KMS-11 (cell line): ENCODE data around the gene TRAPPC3L.

ENCODE experiments used
- H2AFZ ChIP-seq: fragments of 200-600 bp; sonication (generic); 2 replicates; pipeline ENCODE4 v1.6.1; 2016; ENCODE audit warnings: antibody characterized with exemption, mixed run types, low read depth
- H3K27ac ChIP-seq: fragments of 200-600 bp; sonication (generic); 2 replicates; pipeline ENCODE4 v1.6.1; 2016; ENCODE audit warnings: mild to moderate bottlenecking, mixed run types
- H3K27me3 ChIP-seq: fragments of 200-600 bp; sonication (generic); 2 replicates; pipeline ENCODE4 v1.6.1; 2017; ENCODE audit warnings: mild to moderate bottlenecking, low read depth, mixed run types, moderate library complexity; ENCODE audit not compliant: insufficient read depth
- H3K36me3 ChIP-seq: fragments of 200-600 bp; sonication (generic); 2 replicates; pipeline ENCODE4 v1.6.1; 2017; ENCODE audit warnings: mild to moderate bottlenecking, mixed run types; ENCODE audit not compliant: insufficient read depth
- H3K4me1 ChIP-seq: fragments of 200-600 bp; sonication (generic); 2 replicates; pipeline ENCODE4 v1.6.1; 2016; ENCODE audit warnings: mild to moderate bottlenecking, low read depth, mixed run types; ENCODE audit not compliant: poor library complexity, severe bottlenecking
- H3K4me2 ChIP-seq: fragments of 200-600 bp; sonication (generic); 2 replicates; pipeline ENCODE4 v1.7.0; 2016; ENCODE audit warnings: mild to moderate bottlenecking, mixed run types
- H3K4me3 ChIP-seq: fragments of 200-600 bp; sonication (generic); IDR thresholded peaks from 2 replicates; pipeline ENCODE4 v1.6.1; 2017; ENCODE audit warnings: low read depth, low read length, mixed read lengths; ENCODE audit not compliant: insufficient read depth
- H3K79me2 ChIP-seq: fragments of 200-600 bp; sonication (generic); 2 replicates; pipeline ENCODE4 v1.6.1; 2016; ENCODE audit warnings: low read depth, mixed run types; ENCODE audit not compliant: insufficient read depth
- H3K9ac ChIP-seq: fragments of 200-600 bp; sonication (generic); 2 replicates; pipeline ENCODE4 v1.6.1; 2016; ENCODE audit warnings: mild to moderate bottlenecking, mixed run types
- H4K20me1 ChIP-seq: fragments of 200-600 bp; sonication (generic); 2 replicates; pipeline ENCODE4 v1.6.1; 2016; ENCODE audit warnings: mild to moderate bottlenecking, mixed run types; ENCODE audit not compliant: insufficient read depth
- TF ChIP-seq, protein P1 (sequence below): fragments of 200-600 bp; sonication (generic); conservative IDR thresholded peaks from 2 replicates; pipeline ENCODE4 v1.6.1; 2017; ENCODE audit warnings: low read depth, mild to moderate bottlenecking, antibody characterized with exemption, low read length, moderate library complexity, mixed read lengths

The TRAPPC3L gene

DNA sequence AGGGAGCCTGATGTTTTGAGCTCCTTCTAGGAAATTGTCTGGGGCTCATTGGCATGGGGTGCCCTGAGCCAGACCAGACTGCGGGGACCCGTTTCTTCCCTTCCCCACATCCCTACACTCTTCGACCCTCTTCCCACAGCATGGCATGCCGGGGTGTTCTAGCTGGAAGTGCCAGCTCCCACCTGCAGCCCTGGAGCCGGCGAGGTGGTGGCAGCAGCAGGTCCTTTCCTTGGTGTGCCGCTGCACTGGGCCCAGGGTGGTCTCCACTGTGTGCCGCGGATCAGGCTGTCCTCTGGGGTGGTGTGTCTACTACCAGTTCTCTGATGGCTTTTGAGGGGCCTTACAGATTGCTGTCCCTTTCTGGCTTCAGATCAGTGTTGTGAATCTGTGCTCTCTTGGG, 18.3 kb upstream of the TRAPPC3L start:
- H3K4me3 ChIP-seq, result no peak overlapping the region
- H3K27me3 ChIP-seq, result no peaks in the 10 kb centered on the region
- H3K27ac ChIP-seq, result no peak overlapping the region
- no peaks in the 10 kb centered on the region for H3K79me2 ChIP-seq
- TF ChIP-seq, protein P1, sequence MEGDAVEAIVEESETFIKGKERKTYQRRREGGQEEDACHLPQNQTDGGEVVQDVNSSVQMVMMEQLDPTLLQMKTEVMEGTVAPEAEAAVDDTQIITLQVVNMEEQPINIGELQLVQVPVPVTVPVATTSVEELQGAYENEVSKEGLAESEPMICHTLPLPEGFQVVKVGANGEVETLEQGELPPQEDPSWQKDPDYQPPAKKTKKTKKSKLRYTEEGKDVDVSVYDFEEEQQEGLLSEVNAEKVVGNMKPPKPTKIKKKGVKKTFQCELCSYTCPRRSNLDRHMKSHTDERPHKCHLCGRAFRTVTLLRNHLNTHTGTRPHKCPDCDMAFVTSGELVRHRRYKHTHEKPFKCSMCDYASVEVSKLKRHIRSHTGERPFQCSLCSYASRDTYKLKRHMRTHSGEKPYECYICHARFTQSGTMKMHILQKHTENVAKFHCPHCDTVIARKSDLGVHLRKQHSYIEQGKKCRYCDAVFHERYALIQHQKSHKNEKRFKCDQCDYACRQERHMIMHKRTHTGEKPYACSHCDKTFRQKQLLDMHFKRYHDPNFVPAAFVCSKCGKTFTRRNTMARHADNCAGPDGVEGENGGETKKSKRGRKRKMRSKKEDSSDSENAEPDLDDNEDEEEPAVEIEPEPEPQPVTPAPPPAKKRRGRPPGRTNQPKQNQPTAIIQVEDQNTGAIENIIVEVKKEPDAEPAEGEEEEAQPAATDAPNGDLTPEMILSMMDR, result no peak
- no peak overlapping the region for H2AFZ ChIP-seq
- H3K4me2 ChIP-seq, result no peak overlapping the region
- H3K9ac ChIP-seq, result no peak overlapping the region
- no peaks in the 10 kb centered on the region for H3K36me3 ChIP-seq
- H4K20me1 ChIP-seq, result no peaks in the 10 kb centered on the region
- H3K4me1 ChIP-seq, result no peaks in the 10 kb centered on the region

DNA sequence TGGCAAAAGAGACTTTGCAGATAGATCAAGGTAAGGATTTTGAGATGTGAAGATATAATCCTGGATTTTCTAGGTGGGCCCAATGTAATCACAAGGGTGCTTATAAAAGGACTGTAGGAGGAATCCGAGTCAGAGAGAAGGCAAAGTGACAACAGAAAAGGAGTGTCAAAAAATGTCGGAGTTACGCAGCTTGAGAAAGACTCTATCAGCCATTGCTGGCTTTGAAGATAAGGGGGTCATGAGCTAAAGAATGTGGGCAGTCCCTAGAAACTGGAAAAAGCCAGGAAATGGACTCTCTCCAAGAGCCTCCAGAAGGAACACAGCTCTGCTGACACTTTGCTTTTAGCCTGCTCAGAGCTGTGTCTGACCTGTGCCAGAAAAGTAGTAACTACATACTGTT, 17.1 kb upstream of the TRAPPC3L start:
- Histone ChIP-seq H3K79me2 (no peaks in the 10 kb centered on the region), H3K4me2 (no peak overlapping the region), H4K20me1 (no peaks in the 10 kb centered on the region), H2AFZ (no peak overlapping the region), H3K36me3 (no peaks in the 10 kb centered on the region), H3K27me3 (no peaks in the 10 kb centered on the region), H3K4me1 (no peaks in the 10 kb centered on the region), H3K9ac (no peak overlapping the region), H3K27ac (no peak overlapping the region), H3K4me3 (no peak overlapping the region)
- TF ChIP-seq, protein P1, result no peak

DNA sequence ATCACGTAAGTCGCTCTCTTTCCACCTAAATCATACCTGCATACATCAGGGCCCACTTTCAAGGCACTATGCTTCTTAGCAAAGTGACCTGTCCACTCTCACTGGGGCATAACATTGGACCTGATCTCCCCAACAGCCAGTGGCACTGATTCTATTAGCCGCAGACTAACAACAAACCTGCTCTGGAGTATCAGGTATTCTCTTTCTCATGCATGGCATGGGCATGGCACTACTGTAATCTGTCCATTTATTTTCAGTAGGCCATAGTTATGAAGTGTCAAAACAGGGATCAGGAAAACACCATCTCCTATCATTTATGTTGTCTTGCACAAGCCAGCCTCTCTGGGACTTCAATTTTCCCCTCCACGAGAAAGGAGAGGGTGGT, 16.5 kb upstream of the TRAPPC3L start:
- Histone ChIP-seq H3K79me2 (no peaks in the 10 kb centered on the region), H3K4me3 (no peak overlapping the region), H2AFZ (no peak overlapping the region), H3K9ac (no peak overlapping the region), H3K27ac (no peak overlapping the region), H3K4me1 (no peaks in the 10 kb centered on the region), H3K36me3 (no peaks in the 10 kb centered on the region), H3K27me3 (no peaks in the 10 kb centered on the region), H3K4me2 (no peak overlapping the region), H4K20me1 (no peaks in the 10 kb centered on the region)
- TF ChIP-seq, protein P1, result no peak; the same call in 1 of the 2 replicates

DNA sequence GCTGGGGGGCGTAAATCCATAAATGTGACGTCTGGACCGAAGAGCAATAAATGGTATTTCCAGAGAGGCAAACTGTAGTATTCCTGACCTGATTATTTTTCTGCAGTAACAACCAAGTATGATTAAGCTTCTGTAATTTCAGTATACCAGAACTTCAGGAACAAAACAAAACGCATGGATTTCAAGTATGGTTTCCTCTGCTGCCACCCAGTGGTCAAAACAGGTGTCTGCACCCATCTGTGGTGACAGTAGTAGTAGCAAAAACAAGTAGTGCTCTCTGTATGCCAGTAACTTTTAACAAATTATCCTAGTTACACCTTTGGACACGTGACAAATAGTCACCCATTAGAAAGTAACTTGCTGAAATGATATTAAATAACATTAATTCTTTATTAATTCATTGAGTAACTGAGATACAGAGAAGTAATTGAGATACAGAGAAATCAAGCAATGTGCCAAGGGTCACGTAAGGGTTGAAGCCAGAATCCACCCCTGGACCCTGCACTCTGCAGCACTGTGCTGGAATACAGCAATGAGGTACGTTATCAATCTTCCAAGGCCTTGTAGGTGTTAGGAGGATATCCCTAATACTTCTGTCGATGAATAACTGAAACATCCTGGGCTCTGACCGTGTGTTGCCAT, 16.0 kb upstream of the TRAPPC3L start:
- H3K4me3 ChIP-seq, result no peak overlapping the region

More for the DNA sequence above, 16.0 kb upstream of the TRAPPC3L start:
- Histone ChIP-seq H3K4me1 (no peaks in the 10 kb centered on the region), H2AFZ (no peak overlapping the region), H4K20me1 (no peaks in the 10 kb centered on the region), H3K27ac (no peak overlapping the region), H3K9ac (no peak overlapping the region), H3K27me3 (no peaks in the 10 kb centered on the region), H3K4me2 (no peak overlapping the region), H3K79me2 (no peaks in the 10 kb centered on the region), H3K36me3 (no peaks in the 10 kb centered on the region)
- TF ChIP-seq, protein P1, result peak; percentile 74
